Renal cortex interstitium (tissue), 11 donors: Measurements from ENCODE around the gene CYB5A. TPM values are rescaled to one million over a fixed set of nuclear protein-coding genes. Genes with fewer than 3 reads are reported as not detected.

Experiments used
- DNase-seq, 11 donors: peaks; one replicate each; pipeline ENCODE4 v3.0.0-alpha.2; 2013; ENCODE audit warnings: low read depth in 9 of 11, low spot score in 4 of 11; ENCODE audit errors: extremely low read depth in 1 of 11
- polyA plus RNA-seq, 3 donors: library from polyadenylated mRNA; unstranded; fragments of 120-200 nt; gene quantifications; one replicate each; pipeline ENCODE4 v1.2.1, GENCODE V29; 2013; ENCODE audit not compliant: insufficient read length in 3 of 3

CYB5A gene
- polyA plus RNA-seq, 3 donors, result 263 to 275 (median 275) TPM

- peak in 4 of 11 donors; percentile 35 to 64 (median 46) for DNase-seq
These were observed 7.4 kb downstream of the CYB5A start for GRCh38 chr18:74284191-74284979.

GRCh38 chr18:74283646-74284045 is 8.1 kb downstream of the CYB5A start:
- no peak for DNase-seq

- DNase-seq, result no peak
These were observed 8.8 kb downstream of the CYB5A start for GRCh38 chr18:74282755-74283554.

- no peak for DNase-seq
These were observed 9.6 kb downstream of the CYB5A start for GRCh38 chr18:74281980-74282754.

- no peak for DNase-seq
These were observed 10.5 kb downstream of the CYB5A start for GRCh38 chr18:74281011-74281979.

- DNase-seq, result no peak
These were observed 12.8 kb downstream of the CYB5A start for GRCh38 chr18:74278983-74279382.

GRCh38 chr18:74278058-74278457 is 13.7 kb downstream of the CYB5A start:
- no peak for DNase-seq

GRCh38 chr18:74277296-74277695 is 14.5 kb downstream of the CYB5A start:
- DNase-seq, result no peak

- DNase-seq, result no peak
These were observed 15.2 kb downstream of the CYB5A start for GRCh38 chr18:74276609-74277008.

GRCh38 chr18:74275736-74276135 is 16.0 kb downstream of the CYB5A start:
- no peak for DNase-seq

GRCh38 chr18:74274700-74275099 is 17.1 kb downstream of the CYB5A start:
- no peak for DNase-seq

- no peak for DNase-seq
These were observed 18.4 kb downstream of the CYB5A start for GRCh38 chr18:74273394-74273793.

GRCh38 chr18:74271635-74272034 is 20.1 kb downstream of the CYB5A start:
- DNase-seq, result no peak

- no peak for DNase-seq
These were observed 22.7 kb downstream of the CYB5A start for GRCh38 chr18:74268933-74269620.

GRCh38 chr18:74268175-74268574 is 23.6 kb downstream of the CYB5A start:
- DNase-seq, result no peak

- no peak for DNase-seq
These were observed 25.6 kb downstream of the CYB5A start for GRCh38 chr18:74266161-74266560.

- no peak for DNase-seq
These were observed 26.1 kb downstream of the CYB5A start for GRCh38 chr18:74265546-74266098.
